Activated CD8-positive, alpha-beta memory T cell treated with anti-CD3 and anti-CD28 coated beads, Interleukin-2, amount 50 U/mL, for 24 hours (primary cell): ENCODE results near the gene GRIA2.

Source experiments
- DNase-seq: peaks from one replicate; pipeline ENCODE4 v3.0.0-alpha.2; 2020; ENCODE audit errors: extremely low read depth

Gene GRIA2

DNA sequence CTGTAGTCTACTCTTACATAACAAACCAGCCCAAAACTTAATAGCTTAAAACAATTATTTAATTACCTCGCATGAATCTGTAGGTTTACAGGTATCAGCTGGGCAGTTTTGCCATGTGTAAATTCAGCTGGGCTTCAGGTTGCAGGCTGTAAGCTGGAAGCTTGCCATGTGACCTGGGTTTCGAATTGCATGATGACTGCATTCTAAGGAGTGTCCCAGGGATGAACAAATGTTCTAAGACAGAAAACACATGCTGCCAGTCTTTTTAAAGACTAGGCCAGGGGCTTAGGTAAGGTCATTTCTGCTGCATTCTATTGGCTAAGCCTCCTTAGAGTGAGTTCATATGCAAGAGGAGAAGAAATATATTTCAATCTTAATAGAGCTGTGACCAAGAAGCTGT lies 44.8 kb downstream of the GRIA2 start:
- DNase-seq, result no peak

DNA sequence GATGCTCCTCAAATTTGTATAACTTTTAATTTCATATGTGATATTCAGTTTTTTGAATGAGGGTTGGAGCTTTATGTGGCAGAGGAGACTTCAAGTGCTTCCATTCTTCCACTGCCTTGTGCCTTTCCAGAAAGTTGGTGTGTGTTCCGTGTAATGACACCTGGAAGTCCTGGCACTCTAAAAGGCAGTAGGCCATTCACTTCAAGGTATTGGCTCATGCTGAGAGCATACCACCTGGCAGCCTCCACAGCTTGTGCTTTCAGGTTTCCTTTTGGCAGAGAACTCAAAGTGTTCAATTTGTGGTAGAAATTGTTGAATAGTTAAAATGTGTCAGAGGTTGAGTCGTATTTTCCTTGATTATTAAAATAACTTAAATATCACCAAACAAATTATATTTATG lies 49.6 kb downstream of the GRIA2 start:
- no peak for DNase-seq

DNA sequence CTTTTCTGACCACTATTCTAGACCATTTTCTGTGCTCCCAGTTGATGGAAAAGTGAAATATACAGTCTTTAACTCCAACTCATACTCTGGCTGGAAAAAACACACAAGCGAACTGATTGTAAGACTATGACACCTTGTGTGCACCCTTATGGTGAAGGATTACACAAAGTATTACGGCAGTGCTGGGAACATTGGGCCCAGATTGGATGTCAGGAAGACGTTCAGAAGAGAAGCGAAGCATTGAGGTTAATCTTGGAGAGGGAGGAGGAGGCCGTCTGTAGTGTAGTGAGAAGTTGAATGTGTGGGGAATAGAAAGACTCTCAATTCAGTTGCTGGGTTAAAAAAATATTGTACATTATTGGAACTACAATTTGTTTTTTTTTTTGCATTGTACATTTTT lies 50.0 kb downstream of the GRIA2 start:
- no peak for DNase-seq

DNA sequence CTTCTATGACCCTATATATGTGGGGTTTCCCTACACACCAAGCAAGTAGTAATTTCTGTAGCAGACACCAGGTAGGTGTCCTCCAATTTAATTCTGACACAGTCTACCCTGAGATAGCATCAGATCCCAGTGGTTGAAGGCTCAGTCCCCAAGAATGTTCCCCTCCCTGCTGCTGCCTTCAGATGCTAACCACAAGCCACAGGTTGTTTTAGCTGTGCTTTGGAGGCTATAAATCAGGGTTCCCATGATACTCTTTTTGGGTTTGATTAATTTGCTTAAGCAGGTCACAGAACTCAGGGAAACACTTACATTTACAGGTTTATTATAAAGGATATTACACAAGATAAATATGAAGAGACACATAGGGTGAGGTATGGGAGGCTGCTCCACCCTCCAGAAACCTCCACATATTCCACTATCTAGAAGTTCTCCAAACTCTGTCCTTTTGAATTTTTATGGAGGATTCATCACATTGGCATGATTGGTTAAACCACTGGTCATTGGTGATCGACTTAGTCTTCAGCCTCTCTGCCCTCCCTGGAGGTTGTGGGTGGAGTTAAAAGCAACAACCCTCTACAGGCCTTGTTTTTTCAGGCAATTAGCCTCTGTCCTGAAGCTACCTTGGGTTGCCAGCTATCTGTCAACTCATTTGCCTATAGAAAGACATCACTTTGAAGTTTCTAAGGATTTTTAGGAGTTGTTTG lies 50.8 kb downstream of the GRIA2 start:
- no peak for DNase-seq

DNA sequence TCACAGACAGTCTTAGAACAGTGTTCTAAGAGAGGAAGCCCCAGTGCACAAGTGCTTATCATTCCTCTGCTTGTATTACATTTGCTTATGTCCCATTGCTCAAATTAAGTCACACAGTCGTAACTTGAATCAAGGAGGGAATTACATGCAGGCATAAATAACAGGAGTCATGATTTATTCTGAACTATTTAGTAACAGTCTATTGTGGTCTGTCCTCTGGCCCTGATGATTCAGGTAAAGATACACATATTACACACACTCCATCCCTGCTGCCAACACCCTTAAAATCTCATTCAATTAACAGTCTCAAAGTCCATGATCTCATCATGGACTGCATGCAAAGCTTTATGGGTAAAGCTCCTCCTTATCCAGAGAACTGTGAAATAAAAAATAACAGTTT lies 60.1 kb downstream of the GRIA2 start:
- DNase-seq, result no peak

DNA sequence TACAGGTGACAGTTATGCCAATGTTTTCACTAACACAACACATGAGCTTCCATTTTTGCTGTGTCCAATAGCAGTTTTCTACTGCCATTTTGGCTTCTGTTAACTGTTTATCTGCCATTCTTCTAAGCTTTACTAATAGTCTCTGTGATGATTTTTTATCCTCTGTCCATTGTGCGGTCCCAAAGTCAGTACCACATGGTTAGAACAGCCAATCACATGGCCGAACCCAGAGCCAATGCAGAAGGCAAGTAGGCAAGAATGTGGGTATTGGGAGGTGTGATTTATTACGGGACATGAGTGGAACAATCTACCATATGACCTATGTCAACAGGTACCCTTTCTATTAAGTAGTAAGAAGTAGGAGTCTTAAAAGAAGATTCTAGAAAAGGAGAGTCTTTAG lies 61.5 kb downstream of the GRIA2 start:
- DNase-seq, result no peak

DNA sequence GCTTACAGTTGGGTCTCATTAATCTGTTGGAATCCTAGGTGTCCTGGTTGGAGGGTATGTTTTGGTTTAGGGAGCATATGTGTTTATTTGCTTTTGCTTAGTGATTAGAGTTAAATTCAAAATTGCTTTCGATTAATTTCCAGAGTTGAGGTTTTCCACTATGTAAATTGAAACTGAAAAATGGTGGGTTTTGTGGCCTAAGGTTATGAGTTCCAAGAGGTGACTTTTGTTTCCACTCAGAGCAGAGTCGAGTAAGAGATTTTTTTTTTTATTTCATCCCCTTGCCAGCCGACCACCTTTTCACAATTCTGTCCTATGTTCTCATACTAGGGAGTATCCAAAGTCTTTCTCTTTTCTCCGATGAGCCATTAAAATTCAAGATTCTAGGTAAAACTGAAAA lies 66.9 kb downstream of the GRIA2 start:
- no peak for DNase-seq

DNA sequence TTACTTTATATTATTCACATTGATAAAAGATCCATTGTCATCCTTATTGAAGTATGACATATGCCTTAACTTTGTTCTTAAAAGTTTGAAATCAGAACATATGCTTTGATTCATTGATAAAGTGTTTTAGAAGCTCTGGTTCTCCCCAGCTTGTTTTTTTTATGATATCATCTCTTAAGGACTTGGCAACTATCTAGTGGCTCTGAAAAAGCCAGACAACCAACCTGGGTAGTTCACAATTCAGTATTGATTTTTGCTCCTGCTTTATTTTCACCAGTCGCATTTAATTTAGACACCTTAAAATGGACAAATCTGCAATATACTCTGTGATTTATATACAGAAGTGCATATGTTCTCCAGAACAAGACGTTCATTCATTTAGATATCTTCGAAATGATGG lies 70.1 kb downstream of the GRIA2 start:
- no peak for DNase-seq

DNA sequence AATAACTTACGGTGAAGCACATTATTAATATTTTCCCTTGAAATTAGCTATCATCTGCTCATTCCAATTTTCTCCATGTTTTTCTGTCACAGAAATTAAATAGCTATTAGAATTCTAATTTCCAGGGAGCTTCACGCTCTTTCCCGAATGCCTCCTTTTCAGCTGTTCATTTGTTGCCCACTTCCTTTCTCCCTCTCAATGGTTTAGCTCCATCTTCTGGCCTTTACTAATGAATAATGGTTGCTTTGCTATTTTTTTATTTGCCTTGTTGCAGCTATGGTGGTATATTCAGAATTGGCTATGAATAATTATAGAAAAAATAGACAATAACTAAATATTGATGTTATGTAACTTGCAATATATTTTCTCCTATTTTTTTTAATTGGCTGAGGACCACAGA lies 70.5 kb downstream of the GRIA2 start:
- no peak for DNase-seq

DNA sequence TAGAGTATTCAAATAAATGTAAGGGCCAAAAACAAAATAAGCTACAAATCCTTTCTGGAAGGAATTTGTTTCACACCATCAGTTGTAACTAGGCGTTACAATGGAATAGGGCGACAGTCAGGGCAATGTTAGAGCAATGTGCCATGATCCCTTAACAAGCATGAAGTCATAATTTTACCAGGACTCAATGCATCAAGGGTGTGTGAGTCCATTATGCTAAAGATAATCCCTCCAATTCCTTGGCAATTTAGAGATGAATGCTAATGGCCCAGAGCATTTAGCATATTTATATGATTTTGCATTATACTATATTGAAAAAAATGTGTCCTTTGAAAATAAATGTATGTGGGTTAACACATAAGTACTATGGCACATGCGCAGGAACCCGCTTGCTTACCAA lies 73.1 kb downstream of the GRIA2 start:
- no peak for DNase-seq

DNA sequence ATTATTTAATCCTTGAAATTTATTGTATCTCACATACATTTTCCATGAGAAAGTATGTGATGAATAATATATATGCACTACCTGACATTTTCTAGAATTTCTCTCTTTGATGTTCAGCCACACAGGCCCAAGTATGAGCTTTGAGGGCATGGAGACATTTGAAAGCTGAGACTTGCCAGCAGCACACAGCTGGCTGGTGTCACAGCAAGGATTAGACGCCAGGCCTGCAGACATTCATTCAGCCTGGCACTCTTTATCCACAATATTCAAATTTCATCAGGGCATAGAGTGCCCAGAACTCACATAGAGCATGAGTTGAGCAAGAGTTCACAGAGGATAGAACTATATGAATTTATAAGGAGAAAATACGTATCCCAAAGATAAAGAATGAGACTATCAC lies 74.0 kb downstream of the GRIA2 start:
- DNase-seq, result no peak

DNA sequence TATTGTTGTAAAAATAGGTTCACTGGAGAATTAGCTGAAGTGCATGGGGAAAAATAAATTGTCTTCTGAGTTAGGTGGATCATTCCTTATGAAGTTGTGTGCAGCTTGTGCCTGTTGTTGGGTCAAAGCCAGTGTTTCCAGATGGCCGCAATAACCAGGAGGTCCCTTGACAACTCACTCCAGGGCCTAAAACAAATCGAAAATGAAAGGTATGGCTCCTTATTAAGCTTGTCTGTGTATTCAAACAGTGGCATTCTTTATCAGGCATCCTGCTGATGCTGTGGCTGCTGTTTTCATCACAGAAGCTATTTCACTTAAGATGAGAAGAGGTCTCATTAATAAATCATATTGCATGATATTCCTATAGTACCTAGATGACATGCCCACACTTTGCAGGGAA lies 80.2 kb downstream of the GRIA2 start:
- DNase-seq, result no peak

DNA sequence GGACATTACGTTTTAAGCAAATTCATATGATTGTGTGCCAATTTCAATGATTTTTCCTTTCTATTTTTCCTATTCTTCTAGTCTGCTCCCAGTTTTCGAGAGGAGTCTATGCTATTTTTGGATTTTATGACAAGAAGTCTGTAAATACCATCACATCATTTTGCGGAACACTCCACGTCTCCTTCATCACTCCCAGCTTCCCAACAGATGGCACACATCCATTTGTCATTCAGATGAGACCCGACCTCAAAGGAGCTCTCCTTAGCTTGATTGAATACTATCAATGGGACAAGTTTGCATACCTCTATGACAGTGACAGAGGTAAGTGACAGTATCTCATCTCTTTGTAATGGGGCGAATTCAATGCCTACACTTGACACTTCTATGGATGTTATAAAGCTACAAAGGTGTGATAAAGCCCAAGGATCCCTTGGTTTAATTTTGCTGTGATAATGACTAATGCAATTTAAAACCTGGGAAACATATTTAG lies 83.0 kb downstream of the GRIA2 start:
- DNase-seq, result no peak

DNA sequence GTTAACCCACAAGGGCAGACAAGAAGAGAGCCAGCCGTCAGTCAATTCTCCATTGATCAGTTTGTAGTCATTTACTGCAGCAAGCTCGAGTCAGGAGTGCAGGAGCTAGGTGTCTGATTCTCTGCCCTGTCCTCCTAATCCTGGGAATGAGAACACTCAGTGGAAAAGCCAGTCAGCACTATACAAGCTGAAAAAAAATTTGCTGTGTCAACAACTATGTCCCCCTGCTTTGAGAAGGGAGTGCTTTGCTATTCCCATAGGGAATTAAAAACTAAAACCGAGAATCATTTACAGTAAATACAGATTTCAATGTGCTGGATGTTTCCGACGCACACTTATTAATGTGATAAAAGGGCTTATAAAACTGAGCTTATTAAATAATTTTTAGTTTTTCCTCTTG lies 84.2 kb downstream of the GRIA2 start:
- no peak for DNase-seq

DNA sequence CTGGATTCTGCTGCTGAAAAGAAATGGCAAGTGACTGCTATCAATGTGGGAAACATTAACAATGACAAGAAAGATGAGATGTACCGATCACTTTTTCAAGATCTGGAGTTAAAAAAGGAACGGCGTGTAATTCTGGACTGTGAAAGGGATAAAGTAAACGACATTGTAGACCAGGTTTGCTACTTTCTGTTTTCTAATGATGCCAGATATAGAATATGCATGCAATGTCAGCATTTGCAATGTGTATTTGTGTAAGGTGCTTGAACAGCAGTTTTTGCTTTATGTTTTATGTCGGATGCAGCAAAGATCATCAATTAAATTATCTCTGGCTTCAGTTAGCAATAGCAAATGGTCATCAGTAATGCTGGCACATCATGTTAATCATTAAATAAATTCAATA lies 92.2 kb downstream of the GRIA2 start:
- DNase-seq, result no peak

DNA sequence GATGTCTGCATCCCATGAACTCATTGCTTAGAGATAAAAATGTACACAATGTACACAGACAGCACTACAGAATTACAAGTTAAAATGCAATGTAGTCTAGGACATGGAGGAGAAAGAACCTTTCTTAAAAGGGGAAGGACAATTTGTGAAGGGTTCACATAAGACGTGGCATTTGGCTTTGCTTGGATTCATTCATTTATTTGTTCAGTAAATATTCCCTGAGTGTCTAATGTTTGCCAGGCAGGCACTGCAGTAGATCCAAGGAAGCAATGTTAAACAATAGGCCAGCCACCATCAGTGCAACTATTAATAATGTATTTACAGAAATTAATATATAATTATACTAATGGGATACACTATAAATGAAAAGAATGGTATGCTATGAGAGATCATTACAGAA lies 94.4 kb downstream of the GRIA2 start:
- DNase-seq, result no peak

DNA sequence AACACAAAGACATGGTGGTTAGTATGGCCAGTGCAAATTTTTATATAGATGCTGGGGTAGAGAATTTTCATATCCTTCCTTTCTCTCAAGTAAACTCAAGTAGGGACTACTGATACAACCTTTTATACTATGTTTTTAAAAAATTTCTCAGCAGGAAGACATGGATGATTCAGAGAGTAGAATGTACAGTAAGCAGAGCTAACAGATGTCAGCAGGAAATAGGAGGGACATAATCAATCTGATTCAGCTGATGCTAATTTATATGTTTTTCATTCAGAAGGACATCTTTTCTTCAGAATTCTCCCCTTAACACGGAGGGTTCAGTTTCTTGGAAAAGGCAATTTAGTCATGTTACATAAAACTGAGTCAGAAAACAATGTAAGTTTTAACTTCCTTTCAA lies 95.4 kb downstream of the GRIA2 start:
- no peak for DNase-seq

DNA sequence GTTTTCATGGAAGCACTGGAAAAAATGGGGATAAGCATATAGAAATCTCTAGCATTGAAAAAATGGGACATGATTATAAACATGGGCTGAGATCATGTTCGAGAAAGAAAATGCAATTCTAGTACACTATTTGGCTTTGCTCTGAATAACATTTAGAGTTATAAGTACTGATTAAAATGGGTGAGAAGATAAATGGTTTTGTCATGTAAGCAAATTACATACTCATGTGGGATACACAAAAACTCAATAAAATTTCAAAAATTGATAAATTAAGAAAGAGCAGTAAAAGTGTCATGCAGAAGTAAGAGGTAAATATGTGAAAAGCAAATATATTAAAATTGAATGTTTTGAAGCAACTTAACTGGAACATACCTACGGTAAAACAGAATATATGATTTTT lies 99.6 kb downstream of the GRIA2 start:
- DNase-seq, result no peak

DNA sequence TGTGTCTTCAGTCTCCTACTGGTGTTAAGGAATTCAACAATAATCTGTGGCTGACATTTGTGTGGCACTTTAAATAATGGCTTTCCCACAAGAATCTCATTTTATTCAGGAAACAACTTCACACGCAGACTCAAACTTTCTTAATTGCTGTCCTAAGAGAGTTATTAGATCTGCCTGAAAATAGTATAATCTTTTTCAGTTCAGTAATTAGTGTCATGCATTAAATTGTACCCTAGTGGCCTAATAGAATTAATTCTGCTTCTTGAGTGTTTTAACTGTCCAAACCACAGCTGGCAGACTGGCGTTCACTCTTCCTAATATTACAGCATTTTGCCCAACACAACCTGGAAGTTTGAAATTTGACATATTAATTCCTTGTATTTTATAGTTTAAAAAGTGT lies 107.1 kb downstream of the GRIA2 start:
- no peak for DNase-seq

DNA sequence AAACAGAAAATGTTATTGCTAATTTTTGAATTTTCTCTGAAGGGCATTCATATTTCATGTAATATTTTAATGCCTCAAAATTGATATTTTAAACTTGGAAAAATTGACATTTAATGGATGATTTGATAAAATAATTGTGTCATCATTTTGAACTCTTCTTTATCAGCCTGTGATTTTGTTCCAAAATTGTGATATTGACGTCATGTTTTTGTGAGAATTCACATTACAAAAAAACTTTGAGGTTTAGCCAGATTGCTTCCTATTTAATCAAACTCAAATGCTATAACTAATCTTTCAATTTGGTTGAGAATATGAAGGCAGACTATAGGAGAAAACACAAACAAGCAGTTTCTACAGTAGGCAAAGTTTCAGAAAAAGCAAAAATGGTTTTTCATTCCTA lies 137.4 kb downstream of the GRIA2 start:
- no peak for DNase-seq

DNA sequence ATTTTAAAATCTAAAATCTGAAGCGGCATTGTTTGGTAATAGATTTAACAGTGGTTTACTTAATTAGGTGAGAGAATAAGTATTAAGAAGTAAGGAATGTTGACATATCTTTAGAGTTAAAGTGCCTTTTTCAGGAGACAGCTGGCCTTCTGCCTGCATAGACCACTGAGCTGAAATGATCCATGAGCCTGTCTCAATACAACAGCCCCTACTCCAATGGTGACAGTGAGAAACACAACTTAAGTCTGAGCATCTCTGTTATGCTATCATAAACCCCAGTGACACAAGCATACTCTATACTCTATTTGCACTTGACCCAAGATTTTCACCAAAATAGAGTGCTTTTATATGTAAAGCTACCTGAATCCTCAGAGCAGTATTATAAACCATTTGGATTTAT lies 137.9 kb downstream of the GRIA2 start:
- no peak for DNase-seq

DNA sequence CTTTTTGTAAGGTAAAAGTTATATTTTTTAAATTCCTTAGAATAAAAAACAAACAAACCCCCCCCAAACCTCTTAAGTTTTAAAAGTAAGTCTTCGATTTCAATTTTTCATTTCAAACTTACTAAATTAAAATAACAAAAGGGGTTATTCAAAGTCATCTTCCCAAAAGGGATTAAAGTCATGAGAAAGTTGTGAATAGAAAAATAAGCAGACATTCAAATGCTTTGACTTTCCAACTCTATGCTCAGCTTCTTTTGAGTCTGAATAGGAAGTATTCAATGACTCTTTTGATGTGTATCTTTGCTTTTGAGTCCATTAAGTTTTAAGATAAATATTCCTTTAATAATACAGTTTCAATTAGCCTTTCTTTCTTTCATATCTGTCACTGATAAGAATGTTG lies 138.3 kb downstream of the GRIA2 start:
- no peak for DNase-seq

DNA sequence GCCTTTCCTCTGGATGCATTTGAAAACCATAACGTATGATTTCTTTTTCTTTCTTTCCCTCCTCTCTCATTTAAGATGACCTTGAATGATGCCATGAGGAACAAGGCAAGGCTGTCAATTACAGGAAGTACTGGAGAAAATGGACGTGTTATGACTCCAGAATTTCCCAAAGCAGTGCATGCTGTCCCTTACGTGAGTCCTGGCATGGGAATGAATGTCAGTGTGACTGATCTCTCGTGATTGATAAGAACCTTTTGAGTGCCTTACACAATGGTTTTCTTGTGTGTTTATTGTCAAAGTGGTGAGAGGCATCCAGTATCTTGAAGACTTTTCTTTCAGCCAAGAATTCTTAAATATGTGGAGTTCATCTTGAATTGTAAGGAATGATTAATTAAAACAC lies 142.8 kb downstream of the GRIA2 start:
- no peak for DNase-seq

DNA sequence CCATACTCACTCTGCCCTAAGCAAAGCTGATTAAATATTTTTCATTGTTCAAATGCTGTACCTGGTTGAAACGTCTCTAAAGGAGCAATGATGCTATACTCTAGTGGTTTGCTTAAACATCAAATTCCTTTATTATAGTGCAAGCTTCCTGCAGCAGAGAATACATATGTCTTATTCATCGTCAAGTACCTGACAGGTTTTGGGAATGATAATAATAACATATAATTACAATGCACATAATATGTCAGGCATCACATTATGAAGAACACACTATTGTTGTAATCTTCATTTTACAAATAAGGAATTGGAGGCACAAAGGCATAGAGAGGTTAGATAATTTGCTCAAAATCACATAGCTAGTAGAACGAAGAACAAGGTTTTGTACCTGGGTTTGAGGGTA lies 151.6 kb downstream of the GRIA2 start:
- no peak for DNase-seq
